ENCODE data around the gene RIMS1. TPM values are rescaled to one million over a fixed set of nuclear protein-coding genes. Genes with fewer than 3 reads are reported as not detected.

RIMS1 gene
- total and polyA plus RNA-seq, 2 donors (not counting 3 experiments of a cell fraction or from before 2014, with no cell fraction given): 0.15 TPM; not detected in 1

GRCh38 chr6:72371473-72371872, 485.1 kb downstream of the RIMS1 start:
- no peaks in the 10 kb centered on the region for H3K36me3 ChIP-seq (ENCODE audit: control insufficient read depth in 2 of 2, extremely low read depth in 1 of 2, insufficient read depth in 2 of 2, low read length in 2 of 2)
- TF ChIP-seq MAX (IDR thresholded peaks at IDR 0.05; ENCODE audit: insufficient read depth, insufficient read length) (no peak), CTCF (IDR thresholded peaks at IDR 0.05; ENCODE audit: extremely low read depth in 1 of 2, insufficient read depth in 1 of 2, low read depth in 1 of 2, low read length in 2 of 2) (no peak), JUN (IDR thresholded peaks at IDR 0.05; ENCODE audit: borderline replicate concordance, insufficient read depth, insufficient read length, low read depth) (no peak), FOS (IDR thresholded peaks at IDR 0.05; ENCODE audit: borderline replicate concordance, insufficient read depth, low read length) (no peak), POLR2AphosphoS5 (IDR thresholded peaks at IDR 0.05; ENCODE audit: insufficient read depth, low read depth, low read length) (no peak), EZH2 (IDR thresholded peaks at IDR 0.05; ENCODE audit: borderline replicate concordance, low read depth, low read length, severe bottlenecking) (no peak)
- intact Hi-C loops (cut with micrococcal nuclease): no loop called here
- no peak overlapping the region for H3K27ac ChIP-seq (ENCODE audit: insufficient read depth, low read depth, low read length)
- H3K4me3 ChIP-seq (replicated peaks in 1 of 3; ENCODE audit: insufficient read depth in 1 of 3, low read depth in 1 of 3, low read length in 3 of 3): no peak overlapping the region
- CTCF ChIA-PET: interaction anchor here (1.4 kb wide), 1 partner anchor 10 kb away, joined by 3 read pairs; no protein-coding TSS in a partner anchor
- no peaks in the 10 kb centered on the region for H3K79me2 ChIP-seq (ENCODE audit: control insufficient read depth, insufficient read depth, low read length)
- no peaks in the 10 kb centered on the region for H3K27me3 ChIP-seq (ENCODE audit: control insufficient read depth in 2 of 2, insufficient read depth in 2 of 2, low read length in 2 of 2)
- no peak for FAIRE-seq
- no peaks in the 10 kb centered on the region for H4K20me1 ChIP-seq (replicated peaks; ENCODE audit: control insufficient read depth, extremely low read depth, insufficient read depth, low read length)
- H3K9me1 ChIP-seq (replicated peaks; ENCODE audit: control insufficient read depth, extremely low read depth, insufficient read depth, low read length): no peaks in the 10 kb centered on the region
- no peak overlapping the region for H3K4me2 ChIP-seq (ENCODE audit: insufficient read depth, low read length)
- no peak overlapping the region for H3K9ac ChIP-seq (replicated peaks; ENCODE audit: extremely low read depth, insufficient read depth, low read length)
- no peak for DNase-seq (ENCODE audit: low read depth, low spot score)
- H3K4me1 ChIP-seq (ENCODE audit: control insufficient read depth, extremely low read depth, insufficient read depth, low read length): no peaks in the 10 kb centered on the region
- no TSS peak for BruUV-seq (replicated peaks)
- dilution Hi-C loops (cut with MboI; ENCODE audit: extremely low pct_ligation_motif_present, low sequenced_read_pairs): no loop called here
- POLR2A ChIA-PET: no interaction called here
- no peak overlapping the region for H2AFZ ChIP-seq (ENCODE audit: low read depth, low read length)
- no peaks in the 10 kb centered on the region for H3K9me3 ChIP-seq (replicated peaks; ENCODE audit: control insufficient read depth, insufficient read depth, low read length)
